ENCODE measurements around the gene SHISA6. TPM values are rescaled to one million over a fixed set of nuclear protein-coding genes. Genes with fewer than 3 reads are reported as not detected.
"Not testable (repeated sequence)": the region's sequence is repeated elsewhere in the genome, so short reads cannot be mapped to it uniquely, and the experiment has no call there.

Gene SHISA6
- total RNA-seq, 1 donor from 2014 or later: not detected

DNA sequence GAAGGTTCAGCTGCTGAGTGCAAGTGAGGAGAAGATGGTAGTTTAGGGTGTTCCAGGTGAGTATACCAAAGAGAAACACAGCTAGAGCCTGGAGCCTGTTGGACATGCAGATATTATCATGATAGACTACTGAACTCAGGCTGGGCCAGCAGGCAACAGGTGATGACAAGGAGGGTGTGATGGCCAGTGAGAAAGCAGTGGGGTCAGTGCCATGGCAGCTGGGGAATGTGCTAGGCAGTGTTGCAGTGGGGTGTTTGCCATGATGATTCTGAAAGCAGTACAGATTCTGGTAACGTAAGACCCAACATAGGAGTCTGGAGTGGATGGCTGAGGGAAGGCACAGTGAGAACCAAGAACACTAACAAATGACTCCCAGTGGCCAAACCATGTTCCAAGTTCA, 57.4 kb downstream of the SHISA6 start:
- H3K27ac Mint-ChIP-seq: no peak overlapping the region
- no peak for DNase-seq (ENCODE audit: low spot score)
- intact Hi-C loops (cut with micrococcal nuclease): loop anchor here (10.0 kb wide), 1 partner anchor 424 kb away; no protein-coding TSS in a partner anchor
- H3K36me3 Mint-ChIP-seq (ENCODE audit: low read depth): no peaks in the 10 kb centered on the region
- no peaks in the 10 kb centered on the region for H3K27me3 Mint-ChIP-seq (ENCODE audit: insufficient read depth)
- no peak overlapping the region for H3K4me3 Mint-ChIP-seq
- H3K9me3 Mint-ChIP-seq: peaks cover 7% of the 10 kb centered on the region
- H3K4me1 Mint-ChIP-seq (ENCODE audit: low read depth): no peaks in the 10 kb centered on the region

GRCh38 chr17:11300201-11300600, 59.2 kb downstream of the SHISA6 start:
- Mint-ChIP-seq H3K4me3 (no peak overlapping the region), H3K4me1 (ENCODE audit: low read depth) (no peaks in the 10 kb centered on the region), H3K36me3 (ENCODE audit: low read depth) (no peaks in the 10 kb centered on the region), H3K27ac (no peak overlapping the region), H3K9me3 (peaks cover 10% of the 10 kb centered on the region), H3K27me3 (ENCODE audit: insufficient read depth) (no peaks in the 10 kb centered on the region)
- DNase-seq (ENCODE audit: low spot score): no peak
- intact Hi-C loops (cut with micrococcal nuclease): no loop called here

DNA sequence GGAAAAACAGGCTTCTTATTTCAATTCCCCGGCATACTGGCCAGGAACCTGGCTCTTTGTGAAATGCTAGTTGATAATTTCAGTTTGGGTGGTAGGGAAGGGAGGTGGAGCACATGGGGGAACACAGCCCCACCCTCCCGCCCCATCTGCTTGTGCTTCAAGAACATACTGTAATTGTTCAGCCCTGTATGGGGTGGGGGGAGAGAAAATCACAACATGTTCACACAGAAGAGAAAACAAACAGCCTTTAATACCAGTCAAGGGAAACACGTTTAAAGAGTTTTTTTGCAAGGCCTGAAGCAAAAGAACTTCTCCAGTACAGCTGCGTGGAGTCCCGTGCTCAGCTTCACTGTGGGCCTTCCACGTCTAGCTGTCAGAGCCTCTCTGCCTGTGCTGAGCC, 59.7 kb downstream of the SHISA6 start:
- Mint-ChIP-seq H3K9me3 (peaks cover 14% of the 10 kb centered on the region), H3K4me3 (no peak overlapping the region), H3K27me3 (ENCODE audit: insufficient read depth) (no peaks in the 10 kb centered on the region), H3K36me3 (ENCODE audit: low read depth) (no peaks in the 10 kb centered on the region), H3K4me1 (ENCODE audit: low read depth) (no peaks in the 10 kb centered on the region), H3K27ac (no peak overlapping the region)
- no peak for DNase-seq (ENCODE audit: low spot score)
- intact Hi-C loops (cut with micrococcal nuclease): no loop called here

- H3K36me3 Mint-ChIP-seq (ENCODE audit: low read depth); intact Hi-C loops (cut with micrococcal nuclease); H3K27ac Mint-ChIP-seq; H3K4me1 Mint-ChIP-seq (ENCODE audit: low read depth); DNase-seq (ENCODE audit: low spot score); H3K27me3 Mint-ChIP-seq (ENCODE audit: insufficient read depth); H3K4me3 Mint-ChIP-seq: not testable (repeated sequence)
- peaks cover 18% of the 10 kb centered on the region for H3K9me3 Mint-ChIP-seq
Observed at GRCh38 chr17:11301874-11302273, 60.9 kb downstream of the SHISA6 start.

- Mint-ChIP-seq H3K4me1 (ENCODE audit: low read depth) (no peaks in the 10 kb centered on the region), H3K4me3 (no peak overlapping the region), H3K27me3 (ENCODE audit: insufficient read depth) (no peaks in the 10 kb centered on the region), H3K9me3 (peaks cover 18% of the 10 kb centered on the region), H3K27ac (no peak overlapping the region), H3K36me3 (ENCODE audit: low read depth) (no peaks in the 10 kb centered on the region)
- intact Hi-C loops (cut with micrococcal nuclease): no loop called here
- DNase-seq (ENCODE audit: low spot score): no peak
Observed at GRCh38 chr17:11302401-11303186, 61.6 kb downstream of the SHISA6 start.

DNA sequence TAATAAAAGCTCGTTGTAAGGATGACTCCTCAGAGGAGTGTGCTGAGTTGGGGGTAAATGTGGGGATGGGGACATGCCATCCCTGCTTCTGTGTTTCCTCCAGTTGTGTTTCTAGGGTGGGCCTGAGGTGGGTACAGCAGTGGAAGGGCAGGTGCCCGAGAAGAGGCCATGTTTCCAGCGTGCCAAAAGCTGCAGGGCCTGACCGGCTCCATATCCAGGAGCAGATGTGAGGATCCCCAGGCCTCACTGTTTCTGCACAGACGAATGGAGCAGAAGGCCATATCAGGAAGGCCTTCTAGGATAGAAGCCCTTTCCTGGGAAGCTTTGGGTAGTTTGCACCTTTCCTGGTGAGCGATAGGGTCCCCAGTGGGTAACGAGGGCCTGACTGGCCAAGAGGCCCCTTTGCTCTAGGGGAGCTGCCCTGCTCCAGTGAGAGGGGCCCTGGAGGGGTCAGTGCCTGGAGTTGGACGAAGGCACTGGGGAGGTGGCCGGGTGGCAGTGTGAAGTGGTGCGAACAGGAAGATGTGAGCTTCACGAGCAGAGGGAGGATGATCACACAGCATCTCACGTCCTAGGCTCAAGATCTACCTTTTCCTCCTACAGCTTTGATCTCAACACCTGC, 62.9 kb downstream of the SHISA6 start:
- Mint-ChIP-seq H3K27me3 (ENCODE audit: insufficient read depth) (no peaks in the 10 kb centered on the region), H3K4me1 (ENCODE audit: low read depth) (no peaks in the 10 kb centered on the region), H3K36me3 (ENCODE audit: low read depth) (no peaks in the 10 kb centered on the region), H3K9me3 (peaks cover 18% of the 10 kb centered on the region), H3K27ac (no peak overlapping the region), H3K4me3 (no peak overlapping the region)
- intact Hi-C loops (cut with micrococcal nuclease): no loop called here
- DNase-seq (ENCODE audit: low spot score): no peak

DNA sequence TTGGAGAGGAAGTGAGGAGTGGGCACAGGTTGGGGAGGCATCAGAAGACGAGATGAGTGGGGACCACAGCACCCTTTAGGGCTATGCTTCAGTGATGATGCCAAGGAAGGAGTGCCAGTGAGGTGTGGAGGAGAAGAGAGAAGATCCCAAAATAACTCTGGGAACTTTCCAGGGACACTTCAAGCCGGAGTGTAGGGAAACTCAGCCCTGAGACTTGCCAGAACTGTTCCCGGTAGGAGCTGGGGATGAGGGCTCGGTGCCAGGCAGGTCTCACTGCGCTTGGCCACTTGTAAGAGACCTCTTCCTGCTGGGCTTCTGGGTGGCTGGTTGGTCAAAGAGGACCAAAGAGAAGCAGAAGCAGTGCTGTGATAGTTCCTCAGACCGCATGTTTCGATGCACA, 63.6 kb downstream of the SHISA6 start:
- Mint-ChIP-seq H3K27me3 (ENCODE audit: insufficient read depth) (no peaks in the 10 kb centered on the region), H3K36me3 (ENCODE audit: low read depth) (no peaks in the 10 kb centered on the region), H3K27ac (no peak overlapping the region), H3K4me3 (no peak overlapping the region), H3K4me1 (ENCODE audit: low read depth) (no peaks in the 10 kb centered on the region), H3K9me3 (peaks cover 18% of the 10 kb centered on the region)
- intact Hi-C loops (cut with micrococcal nuclease): no loop called here
- no peak for DNase-seq (ENCODE audit: low spot score)

DNA sequence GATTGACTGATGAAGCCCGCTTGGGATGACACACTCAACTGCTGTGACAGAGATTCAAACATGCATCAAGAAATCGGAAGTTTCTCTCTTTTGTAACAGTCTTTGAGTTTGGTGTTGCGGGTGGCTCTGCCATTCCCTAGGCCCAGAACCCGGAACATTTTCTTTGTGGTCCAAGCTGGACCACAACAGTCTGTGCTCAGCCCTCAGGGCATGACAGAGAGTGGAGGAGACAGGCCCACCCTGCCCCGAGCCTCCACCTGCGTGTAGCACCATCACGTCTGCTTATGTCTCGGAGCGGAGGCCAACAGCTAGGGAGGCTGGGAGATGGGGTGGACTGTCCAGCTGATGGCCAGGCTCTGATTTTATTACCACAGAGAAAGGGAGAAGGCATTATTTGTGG, 64.5 kb downstream of the SHISA6 start:
- H3K27ac Mint-ChIP-seq: no peak overlapping the region
- no peak overlapping the region for H3K4me3 Mint-ChIP-seq
- no peaks in the 10 kb centered on the region for H3K36me3 Mint-ChIP-seq (ENCODE audit: low read depth)

GRCh38 chr17:11308531-11308930, 67.5 kb downstream of the SHISA6 start:
- no peak overlapping the region for H3K4me3 Mint-ChIP-seq
- no peaks in the 10 kb centered on the region for H3K36me3 Mint-ChIP-seq (ENCODE audit: low read depth)
- intact Hi-C loops (cut with micrococcal nuclease): no loop called here
- no peaks in the 10 kb centered on the region for H3K4me1 Mint-ChIP-seq (ENCODE audit: low read depth)
- no peak for DNase-seq (ENCODE audit: low spot score)
- H3K27ac Mint-ChIP-seq: no peak overlapping the region
- H3K27me3 Mint-ChIP-seq (ENCODE audit: insufficient read depth): no peaks in the 10 kb centered on the region
- H3K9me3 Mint-ChIP-seq: peaks cover 11% of the 10 kb centered on the region

More for the DNA sequence above, 64.5 kb downstream of the SHISA6 start:
- H3K4me1 Mint-ChIP-seq (ENCODE audit: low read depth): no peaks in the 10 kb centered on the region
- no peaks in the 10 kb centered on the region for H3K27me3 Mint-ChIP-seq (ENCODE audit: insufficient read depth)
- DNase-seq (ENCODE audit: low spot score): no peak
- peaks cover 18% of the 10 kb centered on the region for H3K9me3 Mint-ChIP-seq
- intact Hi-C loops (cut with micrococcal nuclease): no loop called here

- H3K4me3 Mint-ChIP-seq: no peak overlapping the region
- DNase-seq (ENCODE audit: low spot score): no peak
- H3K9me3 Mint-ChIP-seq: peaks cover 11% of the 10 kb centered on the region
- H3K36me3 Mint-ChIP-seq (ENCODE audit: low read depth): no peaks in the 10 kb centered on the region
- intact Hi-C loops (cut with micrococcal nuclease): no loop called here
- no peaks in the 10 kb centered on the region for H3K27me3 Mint-ChIP-seq (ENCODE audit: insufficient read depth)
- H3K27ac Mint-ChIP-seq: no peak overlapping the region
- H3K4me1 Mint-ChIP-seq (ENCODE audit: low read depth): no peaks in the 10 kb centered on the region
Observed at GRCh38 chr17:11309033-11309432, 68.0 kb downstream of the SHISA6 start.

GRCh38 chr17:11309850-11310249, 68.8 kb downstream of the SHISA6 start:
- Mint-ChIP-seq H3K27me3 (ENCODE audit: insufficient read depth) (no peaks in the 10 kb centered on the region), H3K36me3 (ENCODE audit: low read depth) (no peaks in the 10 kb centered on the region), H3K4me1 (ENCODE audit: low read depth) (no peaks in the 10 kb centered on the region), H3K9me3 (peaks cover 11% of the 10 kb centered on the region), H3K27ac (no peak overlapping the region), H3K4me3 (no peak overlapping the region)
- intact Hi-C loops (cut with micrococcal nuclease): no loop called here
- DNase-seq (ENCODE audit: low spot score): no peak

- DNase-seq (ENCODE audit: low spot score); H3K36me3 Mint-ChIP-seq (ENCODE audit: low read depth); H3K27ac Mint-ChIP-seq; H3K4me3 Mint-ChIP-seq; H3K4me1 Mint-ChIP-seq (ENCODE audit: low read depth); intact Hi-C loops (cut with micrococcal nuclease); H3K9me3 Mint-ChIP-seq; H3K27me3 Mint-ChIP-seq (ENCODE audit: insufficient read depth): not testable (repeated sequence)
Observed at GRCh38 chr17:11316451-11316850, 75.4 kb downstream of the SHISA6 start.

- no peak overlapping the region for H3K4me3 Mint-ChIP-seq
- H3K9me3 Mint-ChIP-seq: peaks cover 9% of the 10 kb centered on the region
- no peak overlapping the region for H3K27ac Mint-ChIP-seq
- intact Hi-C loops (cut with micrococcal nuclease): no loop called here
- H3K4me1 Mint-ChIP-seq (ENCODE audit: low read depth): no peaks in the 10 kb centered on the region
- no peaks in the 10 kb centered on the region for H3K36me3 Mint-ChIP-seq (ENCODE audit: low read depth)
- DNase-seq (ENCODE audit: low spot score): no peak
- H3K27me3 Mint-ChIP-seq (ENCODE audit: insufficient read depth): no peaks in the 10 kb centered on the region
Observed at GRCh38 chr17:11318207-11318606, 77.2 kb downstream of the SHISA6 start.

Data from activated T-helper 1 cell treated with anti-CD3 and anti-CD28 coated beads, Interleukin-12 subunit alpha, Interleukin-12 subunit beta, Interleukin-2, Interleukin-4 antibody, amounts not matched to agents 30 ng/mL and 10 ng/mL and 1 ng/mL, durations not matched to agents 14 hours and 24 hours and 36 hours (primary cell).